HG02973 (cell line): Measurements from ENCODE around the gene PLCG2.
"Not testable (repeated sequence)": the region's sequence is repeated elsewhere in the genome, so short reads cannot be mapped to it uniquely, and the experiment has no call there.

Experiments
- ATAC-seq: cut with Tn5 transposase; IDR thresholded peaks from one replicate; pipeline ENCODE4 v1.9.1; 2021; ENCODE audit warnings: moderate library complexity; ENCODE audit not compliant: unreplicated experiment

The PLCG2 gene

GRCh38 chr16:81933361-81933760 is 154.3 kb downstream of the PLCG2 start:
- ATAC-seq: no peak

GRCh38 chr16:81934711-81935110 is 155.6 kb downstream of the PLCG2 start:
- not testable (repeated sequence) for ATAC-seq

- no peak for ATAC-seq
Measured at GRCh38 chr16:81936209-81937000, 157.3 kb downstream of the PLCG2 start.

GRCh38 chr16:81937305-81938038 is 158.4 kb downstream of the PLCG2 start:
- no peak for ATAC-seq

GRCh38 chr16:81938326-81939163 is 159.5 kb downstream of the PLCG2 start:
- no peak for ATAC-seq

- ATAC-seq: no peak
Measured at GRCh38 chr16:81939164-81940056, 160.3 kb downstream of the PLCG2 start.

- no peak for ATAC-seq
Measured at GRCh38 chr16:81940781-81941560, 161.9 kb downstream of the PLCG2 start.

GRCh38 chr16:81942007-81942601 is 163.0 kb downstream of the PLCG2 start:
- no peak for ATAC-seq

GRCh38 chr16:81945665-81946064 is 166.6 kb downstream of the PLCG2 start:
- no peak for ATAC-seq

- no peak for ATAC-seq
Measured at GRCh38 chr16:81946206-81946605, 167.1 kb downstream of the PLCG2 start.

- no peak for ATAC-seq
Measured at GRCh38 chr16:81951564-81951963, 172.5 kb downstream of the PLCG2 start.

- ATAC-seq: no peak
Measured at GRCh38 chr16:81956213-81956948, 177.3 kb downstream of the PLCG2 start.

GRCh38 chr16:81964808-81965207 is 185.7 kb downstream of the PLCG2 start:
- ATAC-seq: no peak

- ATAC-seq: no peak
Measured at GRCh38 chr16:81967358-81967757, 188.3 kb downstream of the PLCG2 start.

GRCh38 chr16:81971853-81972252 is 192.8 kb downstream of the PLCG2 start:
- ATAC-seq: no peak

- no peak for ATAC-seq
Measured at GRCh38 chr16:81973737-81974136, 194.6 kb downstream of the PLCG2 start.

GRCh38 chr16:81975637-81976036 is 196.5 kb downstream of the PLCG2 start:
- ATAC-seq: no peak

GRCh38 chr16:81977335-81977942 is 198.3 kb downstream of the PLCG2 start:
- not testable (repeated sequence) for ATAC-seq
